Uterus (tissue), 4 donors: ENCODE measurements around the gene ATM. TPM values are rescaled to one million over a fixed set of nuclear protein-coding genes. Genes with fewer than 3 reads are reported as not detected.

Experiments
- DNase-seq, 2 donors: peaks; one replicate each; pipeline ENCODE4 v3.0.0-alpha.2; 2019 to 2020
- H3K27ac ChIP-seq, 2 donors: fragments of 200-600 bp; sonication (generic); 1 replicate in 1 of 2; 2 replicates in 1 of 2; pipeline ENCODE4 v1.5.1; 2016 to 2018
- H3K27me3 ChIP-seq, 2 donors: fragments of 200-600 bp; sonication (generic); one replicate each; pipeline ENCODE4 v1.5.1; 2018 to 2019; ENCODE audit warnings: control low read depth in 1 of 2
- H3K36me3 ChIP-seq, 2 donors: fragments of 200-600 bp; sonication (generic); one replicate each; pipeline ENCODE4 v1.5.1; 2019; ENCODE audit warnings: control low read depth in 1 of 2
- H3K4me1 ChIP-seq, 2 donors: fragments of 200-600 bp; sonication (generic); one replicate each; pipeline ENCODE4 v1.5.1; 2018 to 2019; ENCODE audit warnings: control low read depth in 1 of 2
- H3K4me3 ChIP-seq, 2 donors: fragments of 200-600 bp; sonication (generic); 1 replicate in 1 of 2; 2 replicates in 1 of 2; pipeline ENCODE4 v1.5.1; 2018 to 2019; ENCODE audit warnings: mild to moderate bottlenecking in 1 of 2
- H3K9me3 ChIP-seq, 2 donors: fragments of 200-600 bp; sonication (generic); one replicate each; pipeline ENCODE4 v1.5.1; 2019; ENCODE audit warnings: control low read depth in 1 of 2
- CTCF ChIP-seq, 4 experiments: fragments of 200-600 bp in 2 of 4; fragments of 450-650 bp in 2 of 4; sonication (generic) in 2 of 4; IDR thresholded peaks; one replicate each; pipeline ENCODE4 v1.5.1; 2016 to 2019; ENCODE audit warnings: antibody characterized with exemption in 4 of 4, mild to moderate bottlenecking in 2 of 4, moderate library complexity in 1 of 4
- POLR2A ChIP-seq, 2 donors: fragments of 450-650 bp; IDR thresholded peaks; one replicate each; pipeline ENCODE4 v1.6.1; 2016; ENCODE audit warnings: antibody characterized with exemption in 2 of 2, mild to moderate bottlenecking in 1 of 2, moderate library complexity in 1 of 2
- intact Hi-C: fragments of 100-400 bp; cut with DNase I; formaldehyde crosslinking; loops from one replicate; pipeline ENCODE4 v1.15.1; 2023; ENCODE audit warnings: low total_unique reads
- total RNA-seq, 4 donors: library from RNA; depleted of rRNA in 3 of 4; stranded (reverse); fragments of >200 nt in 3 of 4; gene quantifications; one replicate each; pipeline versions ENCODE4 v1.1.0 to v1.2.4, GENCODE V29; 2014 to 2023
- donor health status: DM: yes; HTN: yes; CAD: no.

The ATM gene
- total RNA-seq, 4 donors from 2014 or later: 51.2 to 196 (median 132) TPM

GRCh38 chr11:108235633-108236032 is 12.8 kb downstream of the ATM start:
- H3K27ac ChIP-seq: no peak overlapping the region
- H3K4me3 ChIP-seq: no peak overlapping the region
- H3K27me3 ChIP-seq: no peaks in the 10 kb centered on the region
- peaks cover 0 to 3% of the 10 kb centered on the region in 2 donors for H3K36me3 ChIP-seq
- TF ChIP-seq POLR2A (IDR thresholded peaks at IDR 0.05) (no peak), CTCF (IDR thresholded peaks at IDR 0.05) (no peak)
- intact Hi-C loops: no loop called here
- H3K4me1 ChIP-seq: no peaks in the 10 kb centered on the region
- H3K9me3 ChIP-seq: no peaks in the 10 kb centered on the region
- no peak for DNase-seq

- Histone ChIP-seq H3K4me1 (no peaks in the 10 kb centered on the region), H3K27me3 (no peaks in the 10 kb centered on the region), H3K9me3 (no peaks in the 10 kb centered on the region), H3K27ac (no peak overlapping the region), H3K4me3 (no peak overlapping the region), H3K36me3 (peaks cover 0 to 3% of the 10 kb centered on the region in 2 donors)
- TF ChIP-seq CTCF (IDR thresholded peaks at IDR 0.05) (no peak), POLR2A (IDR thresholded peaks at IDR 0.05) (no peak)
- intact Hi-C loops: no loop called here
- DNase-seq: no peak
These were observed 14.2 kb downstream of the ATM start for GRCh38 chr11:108237058-108237481.

- Histone ChIP-seq H3K27me3 (no peaks in the 10 kb centered on the region), H3K4me1 (no peaks in the 10 kb centered on the region), H3K36me3 (peaks cover 0 to 3% of the 10 kb centered on the region in 2 donors), H3K27ac (no peak overlapping the region), H3K4me3 (no peak overlapping the region), H3K9me3 (no peaks in the 10 kb centered on the region)
- TF ChIP-seq CTCF (IDR thresholded peaks at IDR 0.05) (no peak), POLR2A (IDR thresholded peaks at IDR 0.05) (no peak)
- DNase-seq: no peak
- intact Hi-C loops: no loop called here
These were observed 16.2 kb downstream of the ATM start for GRCh38 chr11:108239076-108239475.

GRCh38 chr11:108241330-108242037 is 18.6 kb downstream of the ATM start:
- peaks cover 0 to 3% of the 10 kb centered on the region in 2 donors for H3K36me3 ChIP-seq
- intact Hi-C loops: no loop called here

More at GRCh38 chr11:108241330-108242037, 18.6 kb downstream of the ATM start:
- H3K9me3 ChIP-seq: no peaks in the 10 kb centered on the region
- H3K27me3 ChIP-seq: no peaks in the 10 kb centered on the region
- H3K4me1 ChIP-seq: no peaks in the 10 kb centered on the region
- TF ChIP-seq CTCF (IDR thresholded peaks at IDR 0.05) (no peak), POLR2A (IDR thresholded peaks at IDR 0.05) (no peak)
- H3K4me3 ChIP-seq: no peak overlapping the region
- no peak for DNase-seq
- no peak overlapping the region for H3K27ac ChIP-seq
